ENCODE results near the gene ECHDC3. TPM values are rescaled to one million over a fixed set of nuclear protein-coding genes. Genes with fewer than 3 reads are reported as not detected.

ECHDC3 gene, protein sequence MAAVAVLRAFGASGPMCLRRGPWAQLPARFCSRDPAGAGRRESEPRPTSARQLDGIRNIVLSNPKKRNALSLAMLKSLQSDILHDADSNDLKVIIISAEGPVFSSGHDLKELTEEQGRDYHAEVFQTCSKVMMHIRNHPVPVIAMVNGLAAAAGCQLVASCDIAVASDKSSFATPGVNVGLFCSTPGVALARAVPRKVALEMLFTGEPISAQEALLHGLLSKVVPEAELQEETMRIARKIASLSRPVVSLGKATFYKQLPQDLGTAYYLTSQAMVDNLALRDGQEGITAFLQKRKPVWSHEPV
- 3.3 and 3.9 TPM in 2 replicates for total RNA-seq

DNA sequence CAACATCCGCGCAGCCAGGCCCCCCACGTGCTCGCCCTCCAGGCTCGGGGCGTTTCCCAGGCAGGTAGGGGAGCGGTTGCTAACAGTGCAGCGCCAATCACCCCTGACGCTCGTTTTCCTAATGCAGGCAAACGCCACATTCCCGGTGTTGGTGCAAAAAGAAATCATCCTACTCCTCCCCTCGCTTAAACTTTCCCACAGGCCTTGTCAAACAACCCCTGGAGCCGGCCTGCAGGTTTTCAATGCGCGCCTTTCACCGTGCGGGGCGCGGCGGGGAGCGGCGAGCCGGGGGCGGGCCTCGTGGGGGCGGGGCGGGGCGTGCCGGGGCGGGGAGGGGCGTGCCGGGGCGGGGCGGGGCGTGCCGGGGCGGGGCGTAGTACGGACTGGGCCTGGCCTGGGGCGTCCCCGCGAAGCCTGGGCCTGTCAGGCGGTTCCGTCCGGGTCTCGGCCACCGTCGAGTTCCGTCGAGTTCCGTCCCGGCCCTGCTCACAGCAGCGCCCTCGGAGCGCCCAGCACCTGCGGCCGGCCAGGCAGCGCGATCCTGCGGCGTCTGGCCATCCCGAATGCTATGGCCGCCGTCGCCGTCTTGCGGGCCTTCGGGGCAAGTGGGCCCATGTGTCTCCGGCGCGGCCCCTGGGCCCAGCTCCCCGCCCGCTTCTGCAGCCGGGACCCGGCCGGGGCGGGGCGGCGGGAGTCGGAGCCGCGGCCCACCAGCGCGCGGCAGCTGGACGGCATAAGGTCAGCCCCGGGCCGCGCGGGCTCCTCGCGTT lies at the start of gene ECHDC3:
ECHDC3 (plus strand) TSS at position 374 of the 770 bp plus-strand sequence; CDS start at position 569, 195 bp downstream.

Other genes starting within 250 kb of the ECHDC3 start
- gene USP6NL, start 130.7 kb upstream of the ECHDC3 start, total RNA-seq: 7.7 and 14.1 TPM in 2 replicates
- 0.92 and 1.8 TPM in 2 replicates for gene PROSER2, start 81.0 kb downstream of the ECHDC3 start, total RNA-seq

All from smooth muscle cell of the umbilical artery (primary cell).